DMS153 (cell line): ENCODE data around the gene C19orf81.
"Not testable (repeated sequence)": the region's sequence is repeated elsewhere in the genome, so short reads cannot be mapped to it uniquely, and the experiment has no call there.

Experiments used
- DNase-seq: peaks from one replicate; lab custom pipeline; 2025; lab: John Stamatoyannopoulos, UW

The C19orf81 gene

DNA sequence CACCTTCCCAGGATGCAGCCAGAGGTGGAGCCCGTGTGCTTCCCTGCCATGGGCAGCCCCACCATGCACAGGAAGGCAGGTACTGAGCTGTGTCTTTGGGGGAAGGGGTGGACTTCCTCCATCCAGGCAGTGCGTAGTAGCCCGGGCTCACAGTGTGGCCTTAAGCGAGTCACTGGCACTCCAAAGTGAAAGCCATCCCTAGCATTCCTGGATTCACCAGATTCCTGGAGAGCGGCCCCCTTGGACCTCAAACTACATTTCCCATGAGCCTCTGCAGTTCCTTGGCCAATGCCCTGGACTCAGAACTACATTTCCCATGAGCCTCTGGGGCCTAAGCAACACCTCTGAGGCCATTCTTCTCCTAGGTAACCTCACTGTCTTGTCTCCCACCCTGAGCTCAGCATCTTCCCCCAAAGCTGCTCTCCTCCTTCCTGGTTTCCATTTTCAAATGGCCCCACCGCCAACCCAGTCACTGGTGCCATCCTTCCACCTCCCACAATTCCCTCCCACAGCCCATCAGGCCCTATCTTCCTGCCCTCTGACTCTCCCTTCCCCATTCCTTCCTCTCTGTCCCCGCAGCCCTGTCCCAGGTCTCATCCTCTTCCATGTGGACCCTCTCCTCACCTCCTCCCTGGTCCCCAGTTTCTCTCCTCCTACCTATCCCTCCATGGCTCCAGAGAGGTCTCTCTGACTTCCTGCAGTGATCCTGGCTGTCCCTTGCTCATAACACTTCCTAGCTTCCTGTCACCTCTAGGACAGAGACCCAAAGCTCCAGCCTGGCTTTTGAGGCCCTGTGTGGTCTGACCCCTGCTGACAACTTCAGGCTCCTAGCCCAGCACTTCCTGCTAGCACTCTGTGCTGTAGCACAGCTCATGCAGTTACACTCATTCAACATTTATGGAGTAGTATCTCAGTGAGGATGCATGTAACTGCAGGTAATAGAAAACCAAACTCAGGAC, at the start of gene C19orf81:
TSS of gene C19orf81 (plus strand) at position 13 of the 959 bp plus-strand sequence. CDS start at position 13, 0 bp downstream.
- DNase-seq = no peak

- no peak for DNase-seq
Observed at GRCh38 chr19:50601407-50602088, 47.7 kb upstream of the C19orf81 start.

- DNase-seq = no peak
Observed at GRCh38 chr19:50602089-50602422, 47.2 kb upstream of the C19orf81 start.

DNA sequence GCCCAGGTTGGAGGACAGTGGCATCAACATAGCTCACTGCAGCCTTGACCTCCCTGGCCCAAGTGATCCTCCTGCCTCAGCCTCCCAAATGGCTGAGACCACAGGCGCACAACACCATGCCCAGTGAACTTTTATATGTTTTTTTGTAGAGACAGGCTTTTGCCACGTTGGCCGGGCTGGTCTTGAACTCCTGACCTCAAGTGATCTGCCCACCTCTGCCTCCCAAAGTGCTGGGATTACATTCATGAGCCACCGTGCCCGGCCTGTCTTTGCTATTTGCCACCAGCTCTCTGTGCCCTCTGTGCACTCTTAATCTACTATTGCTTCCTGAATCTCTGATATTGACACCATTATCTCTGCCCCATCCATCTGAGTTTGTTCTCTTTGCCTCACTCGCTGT, 46.7 kb upstream of the C19orf81 start:
- no peak for DNase-seq

DNA sequence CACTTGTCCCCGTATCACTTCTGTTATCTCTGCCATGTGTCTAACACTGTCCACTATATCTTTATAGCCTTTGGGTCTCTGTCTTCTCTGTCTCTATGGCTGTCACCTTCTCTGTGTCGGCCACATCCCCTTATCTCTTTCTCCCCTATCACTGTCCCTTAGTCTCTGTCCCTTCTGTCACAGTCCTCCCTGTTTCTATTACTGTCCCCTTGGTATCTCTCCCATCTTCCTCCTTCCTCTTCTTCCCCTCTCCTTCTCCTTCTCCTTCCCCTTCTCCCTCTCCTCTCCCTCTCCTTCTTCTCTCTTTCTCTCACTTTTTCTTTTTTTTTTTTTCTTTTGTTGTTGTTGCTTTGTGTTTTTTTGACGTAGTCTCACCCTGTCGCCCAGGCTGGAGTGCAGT, 46.3 kb upstream of the C19orf81 start:
- no peak for DNase-seq

GRCh38 chr19:50604264-50605073, 44.8 kb upstream of the C19orf81 start:
- not testable (repeated sequence) for DNase-seq

DNA sequence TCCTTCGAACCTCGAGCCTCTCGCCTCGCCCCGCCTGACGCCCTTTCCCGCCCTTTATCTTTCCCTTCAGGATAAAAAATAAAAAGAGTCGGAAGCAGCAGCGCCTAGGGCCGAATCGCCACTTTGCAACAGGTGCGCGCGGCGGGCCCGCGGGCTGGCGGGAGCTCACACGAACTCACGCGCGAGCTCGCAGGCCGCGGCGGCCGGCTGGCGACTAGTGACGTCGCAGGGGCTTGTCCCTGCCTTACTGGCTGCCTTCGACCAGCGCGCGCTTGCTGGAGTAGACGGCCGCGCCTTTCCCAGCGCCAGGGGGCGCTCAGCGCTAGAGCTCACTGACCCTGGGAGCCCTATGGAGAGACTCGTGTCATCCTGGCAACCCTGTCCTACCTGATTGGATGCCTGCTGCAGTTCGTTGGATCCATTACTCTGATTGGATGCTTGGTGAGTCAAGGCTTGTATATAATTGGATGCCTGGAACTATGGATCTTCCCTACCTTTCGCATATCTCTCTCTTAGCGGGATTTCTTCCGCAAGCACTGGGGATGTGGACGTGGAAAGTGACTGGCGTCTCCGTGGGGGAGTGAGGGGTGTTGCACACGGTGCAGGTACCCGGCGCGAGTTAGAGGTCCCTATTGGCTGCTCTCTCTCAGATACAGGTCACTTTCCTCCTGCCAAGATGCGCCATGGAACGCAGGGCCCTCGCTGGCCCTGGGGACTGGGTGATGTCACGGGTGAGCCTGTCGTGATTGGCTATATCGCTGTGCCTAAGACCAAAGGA, 43.0 kb upstream of the C19orf81 start:
- DNase-seq = not testable (repeated sequence)

DNA sequence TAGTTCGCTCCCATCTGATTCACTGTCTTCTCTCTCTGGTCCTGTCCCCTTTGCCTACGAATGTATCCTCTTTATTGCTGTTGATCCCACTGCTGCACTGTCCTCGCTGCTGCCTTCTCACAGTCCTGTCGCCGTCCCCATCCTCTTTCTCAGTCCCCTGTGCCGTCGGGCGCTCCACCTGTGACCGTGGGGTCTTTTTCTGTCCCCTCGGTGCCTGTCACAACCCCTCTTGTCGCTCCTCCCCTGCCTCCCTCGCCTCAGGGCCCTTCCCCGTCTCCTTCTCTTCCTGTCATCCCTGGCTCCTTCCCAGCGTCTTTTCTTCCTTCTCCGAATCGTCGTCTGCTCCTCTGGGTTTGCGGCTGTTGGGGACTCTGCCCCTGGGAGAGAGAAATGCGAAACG, 41.9 kb upstream of the C19orf81 start:
- no peak for DNase-seq

DNA sequence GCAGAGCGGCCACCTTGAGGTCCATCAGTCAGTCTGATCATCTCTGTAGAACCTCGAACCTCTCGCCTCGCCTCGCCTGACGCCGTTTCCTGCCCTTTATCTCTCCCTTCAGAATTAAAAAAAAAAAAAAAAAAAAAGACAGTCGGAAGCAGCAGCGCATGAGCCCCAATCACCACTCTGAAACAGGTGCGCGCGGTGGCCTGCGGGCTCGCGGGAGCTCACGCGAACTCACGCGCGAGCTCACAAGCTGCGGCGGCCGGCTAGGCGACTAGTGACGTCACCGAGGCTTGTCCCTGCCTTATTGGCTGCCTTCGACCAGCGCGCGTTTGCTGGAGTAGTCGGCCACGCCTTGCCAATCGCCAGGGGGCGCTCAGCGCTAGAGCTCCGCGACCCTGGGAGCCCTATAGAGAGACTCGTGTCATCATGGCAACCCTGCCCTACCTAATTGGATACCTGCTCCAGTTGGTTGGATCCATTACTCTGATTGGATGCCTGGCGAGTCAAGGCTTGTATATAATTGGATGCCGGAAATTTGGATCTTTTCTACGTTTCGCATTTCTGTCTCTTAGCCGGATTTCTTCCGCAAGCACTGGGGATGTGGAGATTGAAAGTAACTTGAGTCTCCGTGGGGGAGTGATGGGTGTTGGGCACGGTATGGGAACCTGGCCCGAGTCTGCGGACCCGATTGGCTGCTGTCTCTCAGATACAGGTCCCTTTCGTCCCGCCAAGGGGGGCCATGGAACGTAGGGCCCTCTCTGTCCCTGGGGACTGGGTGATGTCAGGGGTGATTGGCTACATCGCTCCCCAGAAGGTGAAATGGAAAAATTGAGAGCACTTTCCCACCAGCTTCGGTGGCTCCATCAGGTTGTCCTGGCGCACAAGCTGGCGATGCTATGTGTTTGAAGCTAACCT, 41.1 kb upstream of the C19orf81 start:
- DNase-seq = no peak

GRCh38 chr19:50612504-50613404, 36.5 kb upstream of the C19orf81 start:
- not testable (repeated sequence) for DNase-seq

DNA sequence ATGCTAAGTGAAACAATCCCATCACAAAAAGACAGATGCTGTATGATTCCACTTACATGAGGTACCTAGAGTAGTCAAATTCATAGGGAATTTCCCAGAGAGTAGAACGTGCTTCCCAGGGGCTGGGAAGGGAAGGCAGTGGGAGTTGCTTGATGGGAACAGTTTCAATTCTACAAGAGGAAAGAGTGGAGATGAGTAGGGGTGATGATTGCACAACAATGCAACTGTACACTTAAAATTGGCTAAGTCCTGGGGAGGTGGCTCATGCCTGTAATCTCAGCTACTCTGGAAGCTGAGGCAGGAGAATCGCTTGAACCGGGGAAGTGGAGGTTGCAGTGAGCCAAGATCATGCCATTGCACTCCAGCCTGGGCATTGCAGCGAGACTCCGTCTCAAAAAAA, 30.9 kb upstream of the C19orf81 start:
- not testable (repeated sequence) for DNase-seq

- DNase-seq = not testable (repeated sequence)
Observed at GRCh38 chr19:50619184-50619583, 30.1 kb upstream of the C19orf81 start.

- not testable (repeated sequence) for DNase-seq
Observed at GRCh38 chr19:50620394-50620906, 28.8 kb upstream of the C19orf81 start.

DNA sequence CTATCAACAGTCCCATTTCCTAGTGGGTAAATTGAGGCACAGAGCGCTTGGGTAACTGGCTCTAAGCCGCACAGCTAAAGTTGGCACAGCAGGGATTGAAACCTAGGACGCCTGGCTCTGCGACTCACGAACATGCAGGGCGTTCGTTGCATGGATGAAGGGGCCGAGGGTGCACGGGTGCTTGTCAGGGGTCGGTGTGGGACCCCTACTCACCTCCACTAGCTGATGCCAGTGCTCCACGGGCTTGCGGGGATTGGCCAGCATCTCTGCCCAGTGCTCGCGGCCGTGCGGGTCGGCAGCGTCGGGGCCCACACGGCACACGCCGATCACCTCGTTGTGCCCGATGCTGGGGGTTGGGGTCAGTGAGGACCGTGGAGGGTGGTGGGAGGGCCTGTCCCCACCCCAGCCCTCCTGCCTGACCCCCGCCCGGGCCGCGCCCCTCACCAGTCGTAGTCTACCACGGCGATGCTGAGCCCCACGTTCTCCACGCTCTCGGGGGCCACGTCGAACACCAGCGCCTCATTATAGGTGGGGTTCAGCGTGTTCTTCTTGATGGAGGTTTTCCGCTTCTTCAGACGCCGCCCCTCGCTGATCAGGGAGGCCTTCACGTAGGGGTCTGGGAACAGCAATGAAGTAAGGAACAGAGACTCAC, 24.2 kb upstream of the C19orf81 start:
- no peak for DNase-seq

GRCh38 chr19:50626011-50626410, 23.2 kb upstream of the C19orf81 start:
- DNase-seq = no peak

- DNase-seq = no peak
Observed at GRCh38 chr19:50626795-50627194, 22.4 kb upstream of the C19orf81 start.

- DNase-seq = no peak
Observed at GRCh38 chr19:50628146-50628545, 21.1 kb upstream of the C19orf81 start.

GRCh38 chr19:50628551-50628950, 20.7 kb upstream of the C19orf81 start:
- no peak for DNase-seq

DNA sequence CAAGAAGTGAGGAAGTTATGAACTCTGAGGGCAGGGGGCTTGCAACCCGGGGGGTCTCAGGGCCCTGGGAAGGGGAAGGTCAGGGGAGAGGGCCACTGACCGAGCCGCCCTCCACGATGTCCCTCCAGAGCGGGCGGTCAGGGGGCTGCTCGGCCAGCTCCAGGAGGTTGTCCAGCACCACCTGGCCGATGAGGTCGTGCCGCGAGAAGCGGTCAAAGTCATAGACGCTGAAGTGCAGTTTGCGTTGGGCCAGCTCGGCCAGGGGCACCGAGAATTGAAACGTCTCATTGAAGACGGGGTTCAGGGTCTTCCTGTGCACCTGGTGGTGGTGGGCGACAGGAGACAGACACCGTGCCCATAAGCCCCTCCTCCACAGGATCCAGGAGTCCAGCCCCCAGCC, 20.1 kb upstream of the C19orf81 start:
- no peak for DNase-seq
